ENCODE measurements around the gene EFCAB6. TPM values are rescaled to one million over a fixed set of nuclear protein-coding genes. Genes with fewer than 3 reads are reported as not detected.

Gene EFCAB6
- total RNA-seq, 2 experiments from 2014 or later, result 0.15 to 0.21 TPM

GRCh38 chr22:43627485-43628213 is 184.5 kb downstream of the EFCAB6 start:
- no peak for DNase-seq
- H3K36me3 Mint-ChIP-seq (ENCODE audit: low read depth), result no peaks in the 10 kb centered on the region
- no peak overlapping the region for H3K4me3 Mint-ChIP-seq
- CTCF ChIA-PET, result no interaction called here
- H3K9me3 Mint-ChIP-seq, result no peaks in the 10 kb centered on the region
- no peak overlapping the region for H3K27ac Mint-ChIP-seq
- H3K4me1 Mint-ChIP-seq (ENCODE audit: low read depth), result no peaks in the 10 kb centered on the region
- intact Hi-C loops (cut with micrococcal nuclease), result no loop called here
- no peaks in the 10 kb centered on the region for H3K27me3 Mint-ChIP-seq (ENCODE audit: low read depth)

GRCh38 chr22:43625242-43625641 is 186.9 kb downstream of the EFCAB6 start:
- H3K9me3 Mint-ChIP-seq, result no peaks in the 10 kb centered on the region
- peaks cover 3% of the 10 kb centered on the region for H3K27me3 Mint-ChIP-seq (ENCODE audit: low read depth)
- H3K4me3 Mint-ChIP-seq, result no peak overlapping the region
- H3K36me3 Mint-ChIP-seq (ENCODE audit: low read depth), result no peaks in the 10 kb centered on the region
- H3K27ac Mint-ChIP-seq, result no peak overlapping the region
- CTCF ChIA-PET, result no interaction called here
- no peaks in the 10 kb centered on the region for H3K4me1 Mint-ChIP-seq (ENCODE audit: low read depth)
- intact Hi-C loops (cut with micrococcal nuclease), result no loop called here
- DNase-seq, result no peak

GRCh38 chr22:43624144-43624998 is 187.7 kb downstream of the EFCAB6 start:
- intact Hi-C loops (cut with micrococcal nuclease), result no loop called here
- CTCF ChIA-PET, result no interaction called here
- Mint-ChIP-seq H3K27ac (no peak overlapping the region), H3K9me3 (peaks cover 4% of the 10 kb centered on the region), H3K36me3 (ENCODE audit: low read depth) (no peaks in the 10 kb centered on the region), H3K4me3 (no peak overlapping the region), H3K4me1 (ENCODE audit: low read depth) (no peaks in the 10 kb centered on the region), H3K27me3 (ENCODE audit: low read depth) (peaks cover 3% of the 10 kb centered on the region)
- no peak for DNase-seq

- no peak overlapping the region for H3K4me3 Mint-ChIP-seq
- peaks cover 6% of the 10 kb centered on the region for H3K9me3 Mint-ChIP-seq
- intact Hi-C loops (cut with micrococcal nuclease), result no loop called here
- H3K27ac Mint-ChIP-seq, result no peak overlapping the region
- no peaks in the 10 kb centered on the region for H3K36me3 Mint-ChIP-seq (ENCODE audit: low read depth)
- no peaks in the 10 kb centered on the region for H3K4me1 Mint-ChIP-seq (ENCODE audit: low read depth)
- CTCF ChIA-PET, result no interaction called here
- no peak for DNase-seq
- peaks cover 11% of the 10 kb centered on the region for H3K27me3 Mint-ChIP-seq (ENCODE audit: low read depth)
Observed at GRCh38 chr22:43622886-43623285, 189.2 kb downstream of the EFCAB6 start.

GRCh38 chr22:43620197-43620596 is 191.9 kb downstream of the EFCAB6 start:
- H3K9me3 Mint-ChIP-seq, result peaks cover 6% of the 10 kb centered on the region
- no peak overlapping the region for H3K27ac Mint-ChIP-seq
- intact Hi-C loops (cut with micrococcal nuclease), result no loop called here
- DNase-seq, result no peak
- peaks cover 11% of the 10 kb centered on the region for H3K27me3 Mint-ChIP-seq (ENCODE audit: low read depth)
- H3K4me1 Mint-ChIP-seq (ENCODE audit: low read depth), result no peaks in the 10 kb centered on the region
- H3K4me3 Mint-ChIP-seq, result no peak overlapping the region
- no peaks in the 10 kb centered on the region for H3K36me3 Mint-ChIP-seq (ENCODE audit: low read depth)
- CTCF ChIA-PET, result no interaction called here

GRCh38 chr22:43618517-43618916 is 193.6 kb downstream of the EFCAB6 start:
- CTCF ChIA-PET, result no interaction called here
- no peak for DNase-seq
- intact Hi-C loops (cut with micrococcal nuclease), result no loop called here
- no peak overlapping the region for H3K4me3 Mint-ChIP-seq
- H3K4me1 Mint-ChIP-seq (ENCODE audit: low read depth), result no peaks in the 10 kb centered on the region
- H3K27me3 Mint-ChIP-seq (ENCODE audit: low read depth), result peaks cover 11% of the 10 kb centered on the region
- H3K27ac Mint-ChIP-seq, result no peak overlapping the region
- H3K9me3 Mint-ChIP-seq, result peaks cover 6% of the 10 kb centered on the region
- H3K36me3 Mint-ChIP-seq (ENCODE audit: low read depth), result no peaks in the 10 kb centered on the region

- peaks cover 6% of the 10 kb centered on the region for H3K9me3 Mint-ChIP-seq
- intact Hi-C loops (cut with micrococcal nuclease), result no loop called here
- H3K4me3 Mint-ChIP-seq, result no peak overlapping the region
- H3K4me1 Mint-ChIP-seq (ENCODE audit: low read depth), result no peaks in the 10 kb centered on the region
- no peak overlapping the region for H3K27ac Mint-ChIP-seq
- no peaks in the 10 kb centered on the region for H3K36me3 Mint-ChIP-seq (ENCODE audit: low read depth)
- no peak for DNase-seq
- peaks cover 11% of the 10 kb centered on the region for H3K27me3 Mint-ChIP-seq (ENCODE audit: low read depth)
- CTCF ChIA-PET, result interaction anchor here (0.6 kb wide), 1 partner anchor 188 kb away, joined by 3 read pairs; no protein-coding TSS in a partner anchor
Observed at GRCh38 chr22:43616645-43617044, 195.5 kb downstream of the EFCAB6 start.

GRCh38 chr22:43600265-43600664 is 211.8 kb downstream of the EFCAB6 start:
- Mint-ChIP-seq H3K4me1 (ENCODE audit: low read depth) (no peaks in the 10 kb centered on the region), H3K9me3 (peaks cover 3% of the 10 kb centered on the region), H3K4me3 (no peak overlapping the region), H3K27ac (no peak overlapping the region), H3K36me3 (ENCODE audit: low read depth) (no peaks in the 10 kb centered on the region), H3K27me3 (ENCODE audit: low read depth) (peaks cover 2% of the 10 kb centered on the region)
- DNase-seq, result no peak
- intact Hi-C loops (cut with micrococcal nuclease), result no loop called here
- CTCF ChIA-PET, result interaction anchor here (1.2 kb wide), 1 partner anchor 24 kb away, joined by 4 read pairs; no protein-coding TSS in a partner anchor

GRCh38 chr22:43592476-43592875 is 219.6 kb downstream of the EFCAB6 start:
- intact Hi-C loops (cut with micrococcal nuclease), result no loop called here
- Mint-ChIP-seq H3K27me3 (ENCODE audit: low read depth) (peaks cover 24% of the 10 kb centered on the region), H3K36me3 (ENCODE audit: low read depth) (no peaks in the 10 kb centered on the region), H3K9me3 (peaks cover 12% of the 10 kb centered on the region), H3K27ac (no peak overlapping the region), H3K4me1 (ENCODE audit: low read depth) (no peaks in the 10 kb centered on the region), H3K4me3 (no peak overlapping the region)
- no peak for DNase-seq
- CTCF ChIA-PET, result no interaction called here

- H3K4me3 Mint-ChIP-seq, result no peak overlapping the region
- H3K9me3 Mint-ChIP-seq, result peaks cover 10% of the 10 kb centered on the region
- CTCF ChIA-PET, result no interaction called here
- H3K27me3 Mint-ChIP-seq (ENCODE audit: low read depth), result peaks cover 26% of the 10 kb centered on the region
- no peaks in the 10 kb centered on the region for H3K36me3 Mint-ChIP-seq (ENCODE audit: low read depth)
- H3K27ac Mint-ChIP-seq, result no peak overlapping the region
- no peaks in the 10 kb centered on the region for H3K4me1 Mint-ChIP-seq (ENCODE audit: low read depth)
- intact Hi-C loops (cut with micrococcal nuclease), result no loop called here
- DNase-seq, result no peak
Observed at GRCh38 chr22:43591380-43591779, 220.7 kb downstream of the EFCAB6 start.

- no peaks in the 10 kb centered on the region for H3K4me1 Mint-ChIP-seq (ENCODE audit: low read depth)
- peaks cover 11% of the 10 kb centered on the region for H3K9me3 Mint-ChIP-seq
- H3K27me3 Mint-ChIP-seq (ENCODE audit: low read depth), result peaks cover 25% of the 10 kb centered on the region
- H3K27ac Mint-ChIP-seq, result no peak overlapping the region
- H3K36me3 Mint-ChIP-seq (ENCODE audit: low read depth), result no peaks in the 10 kb centered on the region
- H3K4me3 Mint-ChIP-seq, result no peak overlapping the region
- intact Hi-C loops (cut with micrococcal nuclease), result loop anchor here (1.0 kb wide), 1 partner anchor 13 kb away; no protein-coding TSS in a partner anchor
- CTCF ChIA-PET, result no interaction called here
- DNase-seq, result no peak
Observed at GRCh38 chr22:43587574-43587973, 224.5 kb downstream of the EFCAB6 start.

- DNase-seq, result no peak
- no peak overlapping the region for H3K27ac Mint-ChIP-seq
- H3K4me3 Mint-ChIP-seq, result no peak overlapping the region
- CTCF ChIA-PET, result no interaction called here
- H3K36me3 Mint-ChIP-seq (ENCODE audit: low read depth), result no peaks in the 10 kb centered on the region
- peaks cover 16% of the 10 kb centered on the region for H3K27me3 Mint-ChIP-seq (ENCODE audit: low read depth)
- intact Hi-C loops (cut with micrococcal nuclease), result no loop called here
- H3K4me1 Mint-ChIP-seq (ENCODE audit: low read depth), result no peaks in the 10 kb centered on the region
- peaks cover 17% of the 10 kb centered on the region for H3K9me3 Mint-ChIP-seq
Observed at GRCh38 chr22:43583501-43583900, 228.6 kb downstream of the EFCAB6 start.

GRCh38 chr22:43582394-43582793 is 229.7 kb downstream of the EFCAB6 start:
- Mint-ChIP-seq H3K4me1 (ENCODE audit: low read depth) (no peaks in the 10 kb centered on the region), H3K27ac (no peak overlapping the region), H3K9me3 (peaks cover 17% of the 10 kb centered on the region), H3K4me3 (no peak overlapping the region), H3K27me3 (ENCODE audit: low read depth) (peaks cover 16% of the 10 kb centered on the region), H3K36me3 (ENCODE audit: low read depth) (no peaks in the 10 kb centered on the region)
- no peak for DNase-seq
- intact Hi-C loops (cut with micrococcal nuclease), result no loop called here
- CTCF ChIA-PET, result no interaction called here
